Esophagus muscularis mucosa (tissue), 4 donors: ENCODE measurements around the gene RHD. TPM values are rescaled to one million over a fixed set of nuclear protein-coding genes. Genes with fewer than 3 reads are reported as not detected.
"Not testable (repeated sequence)": the region's sequence is repeated elsewhere in the genome, so short reads cannot be mapped to it uniquely, and the experiment has no call there.

Experiments
- DNase-seq: peaks from one replicate; pipeline ENCODE4 v3.0.0-alpha.2; 2017; ENCODE audit errors: extremely low spot score
- H3K27ac ChIP-seq, 4 donors: fragments of 200-600 bp; sonication (generic); replicated peaks in 1 of 4; 1 replicate in 3 of 4; 2 replicates in 1 of 4; pipeline ENCODE4 v1.5.1; 2016 to 2019; ENCODE audit warnings: mild to moderate bottlenecking in 1 of 4
- H3K27me3 ChIP-seq, 4 donors: fragments of 200-600 bp; sonication (generic); one replicate each; pipeline versions ENCODE4 v1.5.1 to v1.6.0; 2016 to 2019
- H3K36me3 ChIP-seq, 4 donors: fragments of 200-600 bp; sonication (generic); one replicate each; pipeline ENCODE4 v1.5.1; 2016 to 2019
- H3K4me1 ChIP-seq, 4 donors: fragments of 200-600 bp; sonication (generic); one replicate each; pipeline ENCODE4 v1.5.1; 2016 to 2019
- H3K4me3 ChIP-seq, 4 donors: fragments of 200-600 bp; sonication (generic); 1 replicate in 2 of 4; 2 replicates in 2 of 4; pipeline ENCODE4 v1.5.1; 2016 to 2019; ENCODE audit warnings: mild to moderate bottlenecking in 4 of 4, moderate library complexity in 1 of 4
- H3K9me3 ChIP-seq, 4 donors: fragments of 200-600 bp; sonication (generic); 1 replicate in 3 of 4; 2 replicates in 1 of 4; pipeline ENCODE4 v1.5.1; 2016 to 2019
- POLR2AphosphoS5 ChIP-seq, 2 donors: sonication (generic); formaldehyde crosslinking; IDR thresholded peaks; one replicate each; pipeline ENCODE4 v1.6.1; 2017; ENCODE audit warnings: antibody characterized with exemption in 2 of 2
- WGBS: methylation state at CpG from one replicate; pipeline ENCODE4 v1.1.5; 2018; 5-methylcytosine and 5-hydroxymethylcytosine counted together
- intact Hi-C: fragments of 100-400 bp; cut with DNase I; formaldehyde crosslinking; loops from one replicate; pipeline ENCODE4 v1.15.1; 2023
- total RNA-seq, 4 donors: library from RNA; depleted of rRNA; stranded (reverse); fragments of >200 nt; gene quantifications; one replicate each; pipeline versions ENCODE4 v1.1.0 to v1.2.1, GENCODE V29; 2016

The RHD gene
- total RNA-seq, 4 donors from 2014 or later, result not detected

DNA sequence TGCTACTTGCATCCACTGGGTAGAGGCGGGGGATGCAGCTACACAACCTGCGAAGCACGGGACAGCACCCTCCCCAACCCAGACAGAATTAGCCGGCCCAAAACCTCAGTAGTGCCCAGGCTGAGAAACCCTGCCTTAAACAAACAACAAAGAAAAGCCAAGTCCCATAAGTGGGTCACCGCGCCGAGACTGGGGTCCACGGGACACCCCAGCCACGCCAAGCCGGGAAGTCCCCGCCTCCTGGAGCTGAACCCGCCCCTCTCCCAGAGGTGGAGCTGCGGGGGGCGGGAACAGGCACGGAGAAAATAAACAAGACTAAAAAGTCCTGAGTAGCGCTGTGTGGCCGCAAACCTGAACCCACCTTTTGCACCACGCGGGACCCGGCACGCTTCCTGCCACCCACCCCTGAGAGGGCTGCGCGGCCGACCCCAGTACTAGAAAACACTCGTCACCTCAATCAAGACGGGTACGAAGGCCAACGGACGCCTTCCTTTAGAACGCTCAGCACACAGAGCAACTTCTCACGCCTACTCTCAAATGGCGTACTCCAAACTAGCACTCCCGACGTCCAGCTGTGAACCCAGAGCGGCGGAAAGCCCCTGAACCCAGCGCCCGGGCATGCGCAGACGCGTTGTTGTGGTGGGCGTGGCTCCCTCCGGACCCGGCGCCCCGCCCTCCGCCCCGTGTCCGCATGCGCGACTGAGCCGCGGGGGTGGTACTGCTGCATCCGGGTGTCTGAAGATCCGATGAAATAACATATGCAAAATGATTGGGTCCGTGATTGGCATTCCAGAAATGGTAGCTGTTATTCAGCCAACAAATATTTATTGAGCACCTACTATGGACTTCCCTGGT is 4.8 kb upstream of the RHD start:
- H3K27me3 ChIP-seq, intact Hi-C loops, H3K9me3 ChIP-seq, H3K36me3 ChIP-seq: not testable (repeated sequence)
- H3K27ac ChIP-seq, result peak overlapping the region; percentile 60 to 88 (median 81)
- H3K4me3 ChIP-seq, result peak overlapping the region; percentile 60 to 64 (median 62)
- DNase-seq, result peak; percentile 94
- H3K4me1 ChIP-seq, result peaks cover 0 to 15% (median 11%) of the 10 kb centered on the region in 4 donors
- under 1% methylated on average over 32 of the region's 56 CpGs for WGBS
- peak; percentile 26 to 85 for TF ChIP-seq POLR2AphosphoS5 (IDR thresholded peaks at IDR 0.05)

DNA sequence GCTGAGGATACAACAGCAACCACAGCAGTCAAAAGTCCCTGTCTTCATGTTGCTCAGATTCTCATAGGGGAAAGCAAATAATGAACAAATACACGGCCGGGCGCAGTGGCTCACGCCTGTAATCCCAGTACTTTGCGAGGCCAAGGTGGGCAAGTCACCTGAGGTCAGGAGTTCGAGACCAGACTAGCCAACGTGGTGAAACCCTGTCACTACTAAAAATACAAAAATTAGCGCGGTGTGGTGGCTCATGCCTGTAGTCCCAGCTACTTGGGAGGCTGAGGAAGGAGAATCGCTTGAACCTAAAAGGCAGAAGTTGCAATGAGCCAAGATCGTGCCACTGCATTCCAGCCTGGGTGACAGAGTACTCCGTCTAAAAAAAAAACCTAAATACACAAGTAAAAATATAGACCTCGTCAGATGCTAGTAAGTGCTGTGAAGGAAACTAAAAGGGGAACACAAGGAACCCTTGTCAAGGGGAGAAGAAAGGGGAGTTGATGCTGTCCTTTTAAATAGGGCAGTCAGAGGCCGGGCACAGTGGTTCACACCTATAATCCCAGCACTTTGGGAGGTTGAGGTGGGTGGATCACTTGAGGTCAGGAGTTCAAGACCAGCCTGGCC is 4.1 kb upstream of the RHD start:
- intact Hi-C loops, DNase-seq, H3K36me3 ChIP-seq, H3K27me3 ChIP-seq, H3K9me3 ChIP-seq: not testable (repeated sequence)
- peaks cover 0 to 15% (median 11%) of the 10 kb centered on the region in 4 donors for H3K4me1 ChIP-seq
- H3K27ac ChIP-seq, result peak overlapping the region; percentile 60 to 88 (median 81)
- H3K4me3 ChIP-seq, result peak overlapping the region; percentile 60 to 64 (median 62)
- WGBS, result 46% methylated on average over 9 of the region's 14 CpGs

GRCh38 chr1:25275648-25276047 is 3.3 kb downstream of the RHD start:
- H3K4me1 ChIP-seq, DNase-seq, H3K36me3 ChIP-seq, H3K9me3 ChIP-seq, intact Hi-C loops, H3K4me3 ChIP-seq, H3K27ac ChIP-seq, H3K27me3 ChIP-seq: not testable (repeated sequence)
- 84% methylated on average over 4 of the region's 4 CpGs for WGBS

GRCh38 chr1:25277295-25277694 is 5.0 kb downstream of the RHD start:
- H3K4me1 ChIP-seq, H3K36me3 ChIP-seq, H3K27ac ChIP-seq, H3K4me3 ChIP-seq, H3K9me3 ChIP-seq, H3K27me3 ChIP-seq, DNase-seq, intact Hi-C loops: not testable (repeated sequence)
- WGBS, result 100% methylated on average over 1 of the region's 1 CpG

DNA sequence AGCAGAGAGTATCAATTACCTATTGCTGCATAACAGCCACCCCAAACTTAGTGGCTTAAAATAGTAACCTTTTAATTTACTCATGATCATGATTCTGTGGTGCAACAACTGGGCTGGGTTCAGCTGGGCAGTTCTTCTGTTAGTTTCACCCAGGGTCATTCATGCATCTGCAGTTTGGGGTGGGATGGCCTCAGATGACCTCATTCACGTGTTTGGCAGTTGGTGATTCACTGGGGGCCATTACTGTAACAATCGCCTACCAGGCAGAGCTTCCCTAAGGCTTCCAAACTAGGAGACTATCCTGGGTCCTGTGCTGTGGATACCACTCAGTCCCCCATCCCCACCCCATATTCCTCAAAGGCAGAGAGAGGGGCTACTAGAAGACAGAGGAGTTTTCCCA is 6.0 kb downstream of the RHD start:
- H3K27me3 ChIP-seq, H3K27ac ChIP-seq, H3K4me3 ChIP-seq, H3K9me3 ChIP-seq, DNase-seq, H3K4me1 ChIP-seq, H3K36me3 ChIP-seq, intact Hi-C loops: not testable (repeated sequence)
- WGBS, result 61% methylated on average over 2 of the region's 2 CpGs

- H3K36me3 ChIP-seq, H3K27me3 ChIP-seq, H3K4me1 ChIP-seq, H3K9me3 ChIP-seq, intact Hi-C loops, H3K27ac ChIP-seq, DNase-seq, H3K4me3 ChIP-seq: not testable (repeated sequence)
- WGBS, result 74% methylated on average over 7 of the region's 8 CpGs
Measured at GRCh38 chr1:25278790-25279189, 6.5 kb downstream of the RHD start.

DNA sequence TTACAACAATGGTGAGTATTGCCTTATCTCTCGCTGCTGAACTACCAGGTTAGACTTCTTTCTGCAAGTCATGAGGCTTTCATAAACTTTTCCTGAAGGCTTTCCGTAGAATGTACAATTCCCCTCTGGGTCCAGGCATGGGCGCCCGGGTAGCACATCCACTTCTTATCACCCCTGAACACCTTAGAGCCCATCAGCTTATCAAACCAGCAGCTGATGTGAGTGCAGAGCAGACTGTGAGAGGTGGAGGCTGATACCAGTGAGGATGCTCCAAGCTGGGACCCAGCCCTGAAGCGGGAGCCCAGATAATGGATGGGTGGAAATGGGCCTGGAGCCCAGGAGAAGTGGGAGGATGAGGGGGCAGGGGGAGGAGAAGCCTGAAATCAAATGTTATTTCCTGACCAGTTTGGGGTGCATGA is 7.4 kb downstream of the RHD start:
- H3K4me3 ChIP-seq, intact Hi-C loops, H3K27ac ChIP-seq, H3K9me3 ChIP-seq, H3K36me3 ChIP-seq, H3K27me3 ChIP-seq, DNase-seq, H3K4me1 ChIP-seq: not testable (repeated sequence)
- WGBS, result 83% methylated on average over 1 of the region's 5 CpGs

DNA sequence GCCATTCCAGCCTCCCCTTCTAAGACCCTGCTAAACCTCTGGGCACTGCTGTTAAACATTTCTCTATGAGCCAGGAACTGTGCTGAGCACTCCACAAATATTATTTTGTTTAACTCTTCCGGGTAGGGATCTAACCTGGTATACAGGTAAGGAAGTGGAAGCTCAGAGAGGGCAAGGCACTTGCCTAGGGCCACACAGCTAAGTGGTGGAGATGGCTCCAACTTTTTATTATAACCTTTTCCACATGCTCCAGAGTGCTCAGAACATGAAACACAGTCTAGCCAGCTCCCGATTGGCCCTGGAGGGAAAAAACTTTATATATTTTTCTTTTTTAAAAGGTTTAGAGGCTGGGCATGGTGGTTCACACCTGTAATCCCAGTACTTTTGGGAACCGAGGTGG is 13.6 kb downstream of the RHD start:
- not testable (repeated sequence) for H3K27me3 ChIP-seq, DNase-seq, H3K9me3 ChIP-seq, H3K4me1 ChIP-seq, H3K27ac ChIP-seq, H3K4me3 ChIP-seq, H3K36me3 ChIP-seq
- intact Hi-C loops, result loop anchor here (5.0 kb wide), 1 partner anchor 121 kb away; no protein-coding TSS in a partner anchor
- WGBS, result 86% methylated on average over 3 of the region's 3 CpGs

DNA sequence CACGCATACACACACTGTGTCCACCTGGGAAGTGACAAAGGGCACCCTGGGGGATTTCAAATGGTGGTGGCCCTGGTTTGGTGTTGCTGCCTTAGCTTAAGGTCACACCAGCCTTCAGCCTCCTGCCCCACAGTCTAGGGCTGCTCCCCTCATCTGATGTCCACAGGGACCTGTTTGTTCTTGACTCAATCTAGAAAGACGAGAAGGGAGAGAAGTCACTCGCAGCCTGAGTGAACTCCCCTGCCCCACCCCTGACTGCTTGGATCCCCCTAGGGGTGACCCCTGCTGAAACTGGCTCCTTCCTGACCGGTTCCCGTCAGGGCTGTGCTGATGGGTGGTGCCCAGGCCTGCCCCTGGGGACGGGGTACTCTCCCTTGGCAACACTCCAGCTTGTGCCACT is 14.9 kb downstream of the RHD start:
- H3K36me3 ChIP-seq, DNase-seq, H3K27ac ChIP-seq, H3K27me3 ChIP-seq, H3K4me3 ChIP-seq, H3K9me3 ChIP-seq, H3K4me1 ChIP-seq: not testable (repeated sequence)
- intact Hi-C loops, result loop anchor here (5.0 kb wide), 1 partner anchor 120 kb away; no protein-coding TSS in a partner anchor
- WGBS, result 100% methylated on average over 3 of the region's 6 CpGs

- H3K9me3 ChIP-seq, DNase-seq, H3K27ac ChIP-seq, H3K27me3 ChIP-seq, H3K4me3 ChIP-seq, H3K4me1 ChIP-seq, H3K36me3 ChIP-seq: not testable (repeated sequence)
- 67% methylated on average over 1 of the region's 8 CpGs for WGBS
- intact Hi-C loops, result loop anchor here (5.0 kb wide), 1 partner anchor 119 kb away; no protein-coding TSS in a partner anchor
Measured at GRCh38 chr1:25288573-25289101, 16.3 kb downstream of the RHD start.
